Adrenal gland (tissue), 19 donors: ENCODE data around the gene CMPK2. TPM values are rescaled to one million over a fixed set of nuclear protein-coding genes. Genes with fewer than 3 reads are reported as not detected.

Experiments used
- DNase-seq, 7 donors: peaks; one replicate each; pipeline ENCODE4 v3.0.0-alpha.2; 2019 to 2020
- H3K27ac ChIP-seq, 5 donors: fragments of 200-600 bp; sonication (generic) in 4 of 5; 1 replicate in 3 of 5; 2 replicates in 2 of 5; pipeline versions ENCODE4 v1.5.1 to v1.8.0; 2016 to 2020; ENCODE audit warnings: mild to moderate bottlenecking in 1 of 5
- H3K27me3 ChIP-seq: fragments of 200-600 bp; 2 replicates; pipeline ENCODE4 v1.8.0; 2021
- H3K36me3 ChIP-seq, 2 donors: fragments of 200-600 bp; replicated peaks in 1 of 2; 1 replicate in 1 of 2; 2 replicates in 1 of 2; pipeline versions ENCODE4 v1.5.1 to v1.8.0; 2018 to 2022
- H3K4me1 ChIP-seq, 2 donors: fragments of 200-600 bp; replicated peaks in 1 of 2; 1 replicate in 1 of 2; 2 replicates in 1 of 2; pipeline versions ENCODE4 v1.5.1 to v1.8.0; 2018 to 2021
- H3K4me3 ChIP-seq, 4 donors: fragments of 200-600 bp; sonication (generic) in 3 of 4; one replicate each; pipeline ENCODE4 v1.5.1; 2016 to 2018
- H3K9me3 ChIP-seq, 3 donors: fragments of 200-600 bp; sonication (generic) in 1 of 3; replicated peaks in 1 of 3; 1 replicate in 2 of 3; 2 replicates in 1 of 3; pipeline versions ENCODE4 v1.5.1 to v1.8.0; 2016 to 2021
- CTCF ChIP-seq, 6 experiments: fragments of 450-650 bp in 4 of 6; fragments of 200-600 bp in 2 of 6; sonication (generic) in 1 of 6; IDR thresholded peaks; 1 replicate in 5 of 6; 2 replicates in 1 of 6; pipeline versions ENCODE4 v1.5.1 to v1.8.0; 2016 to 2021; ENCODE audit warnings: antibody characterized with exemption in 6 of 6, mild to moderate bottlenecking in 2 of 6, moderate library complexity in 1 of 6
- POLR2A ChIP-seq, 2 donors: fragments of 450-650 bp; IDR thresholded peaks; one replicate each; pipeline ENCODE4 v1.6.1; 2017; ENCODE audit warnings: antibody characterized with exemption in 2 of 2, mild to moderate bottlenecking in 2 of 2, moderate library complexity in 1 of 2
- WGBS, 4 donors: extraction: QIAGEN DNeasy Blood & Tissue Kit in 2 of 4; methylation state at CpG; one replicate each; pipeline versions ENCODE4 v1.1.5 to v1.1.7; 2013 to 2017; 5-methylcytosine and 5-hydroxymethylcytosine counted together
- intact Hi-C, 2 donors: fragments of 100-400 bp; cut with DNase I; formaldehyde crosslinking; loops; one replicate each; pipeline versions ENCODE4 v1.14.1 to v1.15.0; 2022 to 2023
- long read RNA-seq, 10 donors: library from polyadenylated mRNA in 3 of 10; unstranded in 2 of 10; stranded (forward) in 1 of 10; transcript quantifications; one replicate each; pipeline ENCODE4 v2.0.0 and lab custom pipeline, GENCODE V29; 2021 to 2026
- polyA plus RNA-seq, 3 donors: library from polyadenylated mRNA; stranded (reverse); fragments of 200-250 nt in 2 of 3; fragments of 350-450 nt in 1 of 3; fragmentation: Illumina TruSeq in 1 of 3; extraction: RNeasy Lipid Tissue Mini Kit (QIAGEN cat#74804) in 1 of 3; gene quantifications; one replicate each; pipeline ENCODE4 v1.2.3, GENCODE V29; 2013 to 2014
- total RNA-seq, 9 donors: library from RNA; depleted of rRNA in 4 of 9; stranded (reverse); fragments of >200 nt in 4 of 9; fragments of 120-200 nt in 1 of 9; fragmentation: NEBNext Ultra II Directional in 1 of 9; extraction: Animal tissue kit (Norgen Biotek cat#: 25700) in 1 of 9; gene quantifications; one replicate each; pipeline versions ENCODE4 v1.1.0 to v1.2.4, GENCODE V29; 2013 to 2023
- donor health status: healthy with polysubstance abuse.
- donor health status: Bipolar disorder and iron deficiency.
- donor health status: DM: yes; HTN: yes; CAD: no.
- donor health status: DM: no; HTN: no; CAD: no.
- donor health status: DM: no; HTN: no; CAD: no.
- donor health status: DM: yes; HTN: yes; CAD: no.

CMPK2 gene
- total RNA-seq (10 to 100 TPM in 3 of 9 donors, 1 to 10 TPM in 6; 3.7 to 18.8 (median 7.4) TPM), polyA plus RNA-seq (1 to 10 TPM; 2.4 to 9.3 (median 4.2) TPM)
- long read RNA-seq, donor 1, partial matches to known transcripts: 0 of 1 reads
- long read RNA-seq, donor 1, other reads (novel, unspliced or antisense): 0 of 1 reads
- long read RNA-seq, donor 2, partial matches to known transcripts: 0 of 1 reads
- long read RNA-seq, donor 2, other reads (novel, unspliced or antisense): 0 of 1 reads
- long read RNA-seq, donor 3: 0 reads
- long read RNA-seq, donor 4, partial matches to known transcripts: 0 of 3 reads
- long read RNA-seq, donor 4, other reads (novel, unspliced or antisense): 1 of 3 reads
- long read RNA-seq, donor 5, transcript CMPK2-201 (5 exons, 2,884 nt): major isoform, 18 of 23 reads
- long read RNA-seq, donor 5, partial matches to known transcripts: 1 of 23 reads
- long read RNA-seq, donor 5, other reads (novel, unspliced or antisense): 3 of 23 reads
- long read RNA-seq, donor 6, partial matches to known transcripts: 1 of 3 reads
- long read RNA-seq, donor 6, other reads (novel, unspliced or antisense): 0 of 3 reads
- long read RNA-seq, donor 7, partial matches to known transcripts: 0 of 1 reads
- long read RNA-seq, donor 7, other reads (novel, unspliced or antisense): 0 of 1 reads
- long read RNA-seq, donor 8, partial matches to known transcripts: 0 of 2 reads
- long read RNA-seq, donor 8, other reads (novel, unspliced or antisense): 0 of 2 reads
- long read RNA-seq, donor 9: 0 reads
- long read RNA-seq, donor 10: 0 reads

- H3K36me3 ChIP-seq: no peaks in the 10 kb centered on the region
- intact Hi-C loops: no loop called here
- H3K4me1 ChIP-seq: peaks cover 5 to 16% of the 10 kb centered on the region in 2 donors
- 0% methylated on average over 4 to 115 of the region's 115 CpGs for WGBS, 4 donors
- H3K27me3 ChIP-seq: no peaks in the 10 kb centered on the region
- peak; percentile 68 to 84 (median 77) for DNase-seq
- H3K4me3 ChIP-seq: peak within 1 kb of the TSS in 3 of 4 donors; percentile 66 to 84 (median 75)
- H3K9me3 ChIP-seq: no peaks in the 10 kb centered on the region
- peak in 3 of 6 experiments; percentile 7 to 31 (median 18) for TF ChIP-seq CTCF (IDR thresholded peaks at IDR 0.05)
- TF ChIP-seq POLR2A (IDR thresholded peaks at IDR 0.05): peak; percentile 41 to 53
- H3K27ac ChIP-seq: peak within 1 kb of the TSS; percentile 63 to 92 (median 83)
Observed at GRCh38 chr2:6865346-6866274, at the start of gene CMPK2. Gene CMPK2, minus strand, starts transcription at chr2:6865907. Its CDS starts 211 bp downstream, at chr2:6865696.

- Histone ChIP-seq H3K9me3 (no peaks in the 10 kb centered on the region), H3K27me3 (no peaks in the 10 kb centered on the region), H3K27ac (no peak overlapping the region), H3K4me3 (no peak overlapping the region), H3K36me3 (no peaks in the 10 kb centered on the region), H3K4me1 (peaks cover 7 to 28% of the 10 kb centered on the region in 2 donors)
- TF ChIP-seq CTCF (IDR thresholded peaks at IDR 0.05) (no peak), POLR2A (IDR thresholded peaks at IDR 0.05) (no peak)
- DNase-seq: no peak
- intact Hi-C loops: loop anchor here in 1 of 2 donors (5.0 kb wide), 1 partner anchor 127 kb away; no protein-coding TSS in a partner anchor
- WGBS, 4 donors: 92 to 98% (median 95%) methylated on average over 2 of the region's 2 CpGs
Observed at GRCh38 chr2:6915399-6915798, 49.7 kb upstream of the CMPK2 start.

GRCh38 chr2:6914828-6915227 is 49.1 kb upstream of the CMPK2 start:
- Histone ChIP-seq H3K27me3 (no peaks in the 10 kb centered on the region), H3K9me3 (no peaks in the 10 kb centered on the region), H3K4me1 (peaks cover 6 to 22% of the 10 kb centered on the region in 2 donors), H3K36me3 (no peaks in the 10 kb centered on the region), H3K27ac (no peak overlapping the region), H3K4me3 (no peak overlapping the region)
- TF ChIP-seq CTCF (IDR thresholded peaks at IDR 0.05) (no peak), POLR2A (IDR thresholded peaks at IDR 0.05) (no peak)
- intact Hi-C loops: loop anchor here in 1 of 2 donors (5.0 kb wide), 1 partner anchor 127 kb away; no protein-coding TSS in a partner anchor
- peak in 6 of 7 donors; percentile 25 to 57 (median 48) for DNase-seq
- 51 to 66% (median 57%) methylated on average over 3 of the region's 3 CpGs for WGBS, 4 donors
